AG10803 (cell line): ENCODE results near the gene GNAT1.

ENCODE experiments used
- DNase-seq: peaks from one replicate; pipeline ENCODE4 v3.0.0; 2010; ENCODE audit warnings: low read depth
- H3K4me3 ChIP-seq: 2 replicates; pipeline ENCODE4 v1.5.1; 2011; ENCODE audit warnings: mild to moderate bottlenecking, low read length, control low read depth
- CTCF ChIP-seq: conservative IDR thresholded peaks from 2 replicates; pipeline ENCODE4 v1.5.1; 2011; ENCODE audit warnings: mild to moderate bottlenecking, low read length, control low read depth, inconsistent platforms

Gene GNAT1

DNA sequence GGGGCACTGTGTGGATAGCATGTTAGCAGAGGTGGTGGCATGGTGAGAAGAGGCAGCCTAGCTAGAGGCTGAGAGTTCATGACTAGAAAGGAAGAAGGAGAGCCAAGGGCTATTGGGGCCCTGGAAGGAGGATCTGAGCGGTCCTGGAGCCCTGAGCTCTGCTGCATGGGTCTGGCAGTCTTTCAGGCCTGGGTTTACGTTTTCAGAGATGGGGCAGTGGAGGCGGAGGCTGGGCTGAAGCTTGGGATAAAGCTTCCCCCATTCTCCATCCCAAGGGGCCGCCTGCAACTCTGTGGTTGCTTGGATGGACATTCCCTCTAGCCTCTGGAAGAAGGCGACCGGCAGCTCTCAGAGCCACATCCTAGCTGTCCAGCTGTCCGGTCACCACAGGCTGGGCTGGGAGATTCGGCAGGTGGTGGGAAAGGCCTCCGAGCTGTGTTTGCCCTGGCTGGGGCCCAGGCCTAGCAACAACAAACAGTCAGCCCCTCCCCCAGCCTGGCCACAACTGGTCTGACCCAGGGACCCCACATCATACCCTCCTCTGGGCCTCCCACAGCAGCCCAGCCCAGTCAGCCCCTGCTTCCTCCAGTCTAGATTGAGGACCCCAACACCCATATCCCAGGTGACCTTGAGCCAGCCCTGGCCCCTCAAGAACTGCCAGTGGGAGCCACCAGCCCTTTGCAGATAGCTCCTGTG lies 11.9 kb downstream of the GNAT1 start:
- no peak for DNase-seq
- TF ChIP-seq CTCF, result no peak
- no peak overlapping the region for H3K4me3 ChIP-seq

DNA sequence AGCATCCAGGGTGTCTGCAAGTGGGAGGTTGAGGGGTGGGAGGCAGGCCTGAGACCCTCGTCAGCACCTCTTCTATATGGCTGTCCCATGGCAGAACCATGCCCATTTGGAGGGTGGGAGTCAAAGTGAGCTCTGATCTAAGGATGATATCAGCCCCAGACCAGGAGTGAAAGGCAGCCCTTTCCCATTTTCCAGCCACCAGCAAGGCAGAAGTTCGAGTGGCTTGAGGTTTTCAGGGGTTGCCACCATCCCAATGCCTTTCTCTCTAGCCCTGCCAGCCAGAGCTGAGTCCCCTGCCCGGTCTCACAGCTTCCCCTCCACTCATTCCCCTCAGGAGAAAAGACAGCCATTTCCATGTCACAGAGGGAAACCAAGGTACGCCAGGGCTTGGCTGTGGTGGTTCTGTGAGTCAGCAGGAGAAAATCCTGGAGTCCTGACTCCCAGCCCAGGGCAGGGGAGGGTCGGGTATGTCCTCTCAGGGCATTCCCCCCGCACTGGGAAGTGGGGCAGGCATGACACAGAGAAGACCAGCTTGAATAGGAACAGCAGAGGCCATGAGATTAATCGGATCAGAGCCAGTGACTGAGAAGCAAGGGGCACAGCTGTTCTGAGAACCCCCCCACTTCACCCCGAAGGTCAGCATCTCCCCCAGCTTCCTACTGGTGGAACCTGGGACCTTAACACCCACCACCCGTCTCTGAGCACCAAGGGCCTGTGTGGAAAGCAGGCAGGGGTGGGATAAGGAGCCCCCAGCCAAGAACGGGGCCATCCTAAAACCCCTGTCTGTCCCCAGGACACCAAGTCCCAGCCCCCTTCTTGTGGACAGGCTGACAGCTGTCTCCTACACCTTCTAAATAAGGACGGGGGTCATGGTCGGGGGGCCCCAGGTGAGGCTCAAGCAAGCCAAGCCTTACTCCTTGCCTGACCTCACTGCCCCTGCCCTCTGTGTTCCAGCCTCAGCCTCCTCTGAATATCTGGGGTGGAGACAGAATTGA lies 12.7 kb downstream of the GNAT1 start:
- H3K4me3 ChIP-seq, result no peak overlapping the region
- no peak for DNase-seq

GRCh38 chr3:50204804-50205412 lies 13.5 kb downstream of the GNAT1 start, which contains the start of gene SLC38A3:
Gene SLC38A3 (plus strand): TSS chr3:50205271. CDS start chr3:50214200, 8,929 bp downstream.
- no peak within 1 kb of the TSS for H3K4me3 ChIP-seq
- TF ChIP-seq CTCF, result no peak
- no peak for DNase-seq

More for the DNA sequence above, 12.7 kb downstream of the GNAT1 start:
- no peak for TF ChIP-seq CTCF

DNA sequence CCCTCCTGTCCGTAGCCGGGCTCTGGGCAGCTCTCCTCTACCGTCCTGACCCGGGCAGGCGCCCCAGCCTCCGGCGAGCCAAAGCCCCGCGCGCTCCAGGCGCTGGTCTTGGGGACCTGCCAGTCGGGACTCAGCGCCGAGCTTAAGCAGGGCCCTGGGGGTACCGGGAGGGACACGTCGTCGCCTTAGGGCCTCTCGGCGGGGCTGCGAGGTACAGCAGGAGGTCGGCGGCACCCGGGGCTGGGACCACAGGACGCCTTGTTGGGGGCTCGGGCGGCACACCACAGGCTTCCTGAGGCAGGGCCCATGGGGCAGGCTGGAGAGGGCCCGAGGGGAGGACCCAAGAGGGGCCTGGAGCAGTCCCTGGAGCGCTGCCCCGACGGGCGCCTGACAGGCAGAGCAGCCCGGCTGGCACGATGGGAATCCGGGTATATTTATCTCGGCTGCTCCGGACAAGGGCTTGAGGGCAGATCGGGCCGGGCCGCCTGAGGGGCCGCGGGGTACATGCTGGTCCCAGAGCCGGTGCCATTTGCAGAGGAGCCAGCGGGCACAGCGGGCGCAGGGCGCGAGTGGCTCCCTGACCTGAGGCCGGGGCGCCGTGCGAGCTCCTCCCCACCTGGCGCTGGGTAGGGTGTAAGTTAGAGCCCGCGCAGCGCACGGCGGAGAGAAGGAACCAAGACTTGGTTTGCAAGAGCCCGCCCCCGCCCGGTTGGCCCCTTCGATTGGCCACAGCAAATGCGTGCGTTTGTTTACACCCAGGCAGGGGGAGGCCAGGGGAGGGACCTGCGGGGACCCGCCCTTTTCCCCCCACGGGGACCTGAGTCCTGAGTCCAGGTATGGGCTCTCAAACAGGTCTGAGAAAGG lies 14.2 kb downstream of the GNAT1 start:
- no peak overlapping the region for H3K4me3 ChIP-seq
- TF ChIP-seq CTCF, result no peak
- DNase-seq, result no peak

GRCh38 chr3:50207359-50208042 lies 16.1 kb downstream of the GNAT1 start:
- H3K4me3 ChIP-seq, result no peak overlapping the region
- DNase-seq, result no peak
- TF ChIP-seq CTCF, result no peak
